WI38 (cell line): ENCODE results near the gene JAM2.

Experiments used
- H3K4me3 ChIP-seq: 2 replicates; pipeline ENCODE4 v1.5.1; 2011; ENCODE audit warnings: low read depth, mild to moderate bottlenecking, control low read depth, low read length
- CTCF ChIP-seq: IDR thresholded peaks from 2 replicates; pipeline ENCODE4 v1.5.1; 2012; ENCODE audit warnings: low read depth, mild to moderate bottlenecking, control low read depth, low read length

The JAM2 gene

GRCh38 chr21:25737421-25737820 is 98.4 kb downstream of the JAM2 start:
- H3K4me3 ChIP-seq = no peak overlapping the region
- TF ChIP-seq CTCF = no peak

GRCh38 chr21:25742900-25743299 is 103.8 kb downstream of the JAM2 start:
- H3K4me3 ChIP-seq = no peak overlapping the region
- no peak for TF ChIP-seq CTCF

- TF ChIP-seq CTCF = no peak
- H3K4me3 ChIP-seq = no peak overlapping the region
These were observed 105.8 kb downstream of the JAM2 start for GRCh38 chr21:25744854-25745253.

- no peak for TF ChIP-seq CTCF
- no peak overlapping the region for H3K4me3 ChIP-seq
These were observed 111.0 kb downstream of the JAM2 start for GRCh38 chr21:25750085-25750484.

GRCh38 chr21:25752416-25752815 is 113.4 kb downstream of the JAM2 start:
- no peak for TF ChIP-seq CTCF
- no peak overlapping the region for H3K4me3 ChIP-seq

- no peak for TF ChIP-seq CTCF
- no peak overlapping the region for H3K4me3 ChIP-seq
These were observed 117.3 kb downstream of the JAM2 start for GRCh38 chr21:25756190-25756932.

- H3K4me3 ChIP-seq = no peak overlapping the region
- no peak for TF ChIP-seq CTCF
These were observed 118.5 kb downstream of the JAM2 start for GRCh38 chr21:25757531-25757930.
